Measurements from ENCODE around the gene NAV2.

- TF ChIP-seq CTCF (IDR thresholded peaks at IDR 0.05) (no peak), POLR2A (IDR thresholded peaks at IDR 0.05) (no peak), POLR2AphosphoS5 (IDR thresholded peaks at IDR 0.05) (no peak)
Measured at GRCh38 chr11:20161230-20161918, 448.7 kb downstream of the NAV2 start.
